Omental fat pad (tissue), 4 donors: ENCODE measurements around the gene RAB26. TPM values are rescaled to one million over a fixed set of nuclear protein-coding genes. Genes with fewer than 3 reads are reported as not detected.

Source experiments
- ATAC-seq: fragments of 150-250 bp; one replicate; pipeline ENCODE4 v1.9.1; 2016; ENCODE audit warnings: mild to moderate bottlenecking, moderate library complexity; ENCODE audit not compliant: low FRiP score
- DNase-seq: peaks from one replicate; pipeline ENCODE4 v3.0.0-alpha.2; 2019; ENCODE audit warnings: low spot score
- CTCF ChIP-seq, 3 donors: fragments of 450-650 bp; IDR thresholded peaks; one replicate each; pipeline ENCODE4 v1.5.1; 2016 to 2017; ENCODE audit warnings: antibody characterized with exemption in 3 of 3, mild to moderate bottlenecking in 3 of 3, moderate library complexity in 2 of 3
- total RNA-seq, 4 donors: library from RNA; depleted of rRNA; stranded (reverse); fragments of >200 nt; gene quantifications; one replicate each; pipeline ENCODE4 v1.1.0, GENCODE V29; 2016

The RAB26 gene
- total RNA-seq, 4 donors from 2014 or later = 0.19 to 2.0 (median 1.1) TPM; not detected in 1

- TF ChIP-seq CTCF (IDR thresholded peaks at IDR 0.05) = no peak
- ATAC-seq (no peak), DNase-seq (no peak)
Measured at GRCh38 chr16:2180962-2181923, 32.8 kb downstream of the RAB26 start.

- DNase-seq (no peak), ATAC-seq (no peak)
- TF ChIP-seq CTCF (IDR thresholded peaks at IDR 0.05) = no peak
Measured at GRCh38 chr16:2181952-2182351, 33.5 kb downstream of the RAB26 start.

- no peak for TF ChIP-seq CTCF (IDR thresholded peaks at IDR 0.05)
- ATAC-seq (no peak), DNase-seq (no peak)
Measured at GRCh38 chr16:2183671-2184070, 35.2 kb downstream of the RAB26 start.

GRCh38 chr16:2184346-2184745 is 35.9 kb downstream of the RAB26 start:
- no peak for ATAC-seq
- DNase-seq = no peak
- no peak for TF ChIP-seq CTCF (IDR thresholded peaks at IDR 0.05)

GRCh38 chr16:2184962-2185361 is 36.5 kb downstream of the RAB26 start:
- no peak for ATAC-seq
- no peak for TF ChIP-seq CTCF (IDR thresholded peaks at IDR 0.05)
- DNase-seq = no peak

- no peak for ATAC-seq
- no peak for DNase-seq
- no peak for TF ChIP-seq CTCF (IDR thresholded peaks at IDR 0.05)
Measured at GRCh38 chr16:2186064-2186463, 37.6 kb downstream of the RAB26 start.

GRCh38 chr16:2186505-2186904 is 38.1 kb downstream of the RAB26 start:
- DNase-seq (no peak), ATAC-seq (no peak)

More at GRCh38 chr16:2186505-2186904, 38.1 kb downstream of the RAB26 start:
- TF ChIP-seq CTCF (IDR thresholded peaks at IDR 0.05) = no peak
